Measurements from ENCODE around the gene NEK2.
"Not testable (repeated sequence)": the region's sequence is repeated elsewhere in the genome, so short reads cannot be mapped to it uniquely, and the experiment has no call there.

Gene NEK2

DNA sequence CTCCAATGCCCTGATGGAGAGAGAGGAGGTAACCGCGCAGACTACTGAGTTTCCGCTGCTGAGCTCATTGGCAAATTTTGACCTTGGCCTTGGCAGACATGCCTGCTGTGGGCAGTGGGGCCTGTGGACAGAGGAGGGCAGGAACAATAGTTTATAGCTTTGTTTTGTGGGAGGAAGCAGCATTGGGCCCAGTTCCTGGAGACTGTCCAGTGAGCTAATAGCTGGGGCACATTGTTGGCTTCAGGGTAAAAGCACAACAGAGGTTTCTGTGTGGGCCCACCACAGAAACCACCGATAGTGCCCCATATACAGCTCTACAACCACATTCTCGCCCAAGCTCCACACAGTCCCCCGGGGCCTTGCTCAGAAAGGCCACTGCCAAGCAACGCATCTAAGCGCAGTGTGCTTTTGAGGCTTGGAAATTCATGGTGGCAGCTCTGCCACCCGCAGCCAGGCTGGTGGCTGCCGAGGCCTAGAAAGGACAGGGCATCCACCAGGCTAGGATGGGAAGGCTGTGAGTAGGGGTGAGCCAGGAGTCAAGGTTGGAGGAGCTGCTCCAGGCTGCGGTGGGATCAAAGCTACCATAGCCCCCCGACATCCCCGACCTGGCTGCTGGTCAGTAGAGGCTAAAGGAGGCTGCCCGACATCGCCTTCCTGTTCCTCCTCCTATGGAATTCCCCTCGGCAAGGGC, 43.2 kb downstream of the NEK2 start:
- no peak for DNase-seq

- DNase-seq, result no peak
Observed at GRCh38 chr1:211631168-211631567, 44.3 kb downstream of the NEK2 start.

GRCh38 chr1:211630236-211631081, 45.0 kb downstream of the NEK2 start:
- no peak for DNase-seq

DNA sequence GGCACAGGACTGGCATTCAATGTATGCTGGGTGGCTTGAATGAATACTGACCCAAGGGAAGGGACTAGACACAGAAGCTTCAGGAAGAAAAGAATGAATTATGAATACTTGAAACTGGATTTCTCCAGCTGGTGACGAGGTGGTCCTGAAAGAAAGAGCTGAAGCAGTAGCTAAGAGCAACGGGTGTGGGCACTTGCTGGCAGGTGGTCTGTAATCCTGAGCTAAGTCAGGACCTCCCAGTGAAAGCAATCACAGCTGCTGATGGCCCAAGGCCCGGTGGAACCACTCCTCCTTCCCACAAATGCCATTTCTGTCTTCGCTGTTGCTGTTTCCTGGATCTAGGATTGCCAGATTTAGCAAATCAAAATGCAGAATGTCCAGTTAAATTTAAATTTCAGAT, 47.0 kb downstream of the NEK2 start:
- no peak for DNase-seq

GRCh38 chr1:211627259-211627658, 48.2 kb downstream of the NEK2 start:
- DNase-seq, result no peak

DNA sequence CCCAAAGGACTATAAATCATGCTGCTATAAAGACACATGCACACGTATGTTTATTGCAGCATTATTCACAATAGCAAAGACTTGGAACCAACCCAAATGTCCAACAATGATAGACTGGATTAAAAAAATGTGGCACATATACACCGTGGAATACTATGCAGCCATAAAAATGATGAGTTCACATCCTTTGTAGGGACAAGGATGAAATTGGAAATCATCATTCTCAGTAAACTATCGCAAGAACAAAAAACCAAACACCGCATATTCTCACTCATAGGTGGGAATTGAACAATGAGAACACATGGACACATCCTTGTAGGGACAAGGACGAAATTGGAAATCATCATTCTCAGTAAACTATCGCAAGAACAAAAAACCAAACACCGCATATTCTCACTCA, 49.6 kb downstream of the NEK2 start:
- not testable (repeated sequence) for DNase-seq

- DNase-seq, result no peak
Observed at GRCh38 chr1:211625040-211625439, 50.4 kb downstream of the NEK2 start.

- no peak for DNase-seq
Observed at GRCh38 chr1:211623515-211623914, 51.9 kb downstream of the NEK2 start.

GRCh38 chr1:211621447-211622198, 53.8 kb downstream of the NEK2 start:
- no peak for DNase-seq

DNA sequence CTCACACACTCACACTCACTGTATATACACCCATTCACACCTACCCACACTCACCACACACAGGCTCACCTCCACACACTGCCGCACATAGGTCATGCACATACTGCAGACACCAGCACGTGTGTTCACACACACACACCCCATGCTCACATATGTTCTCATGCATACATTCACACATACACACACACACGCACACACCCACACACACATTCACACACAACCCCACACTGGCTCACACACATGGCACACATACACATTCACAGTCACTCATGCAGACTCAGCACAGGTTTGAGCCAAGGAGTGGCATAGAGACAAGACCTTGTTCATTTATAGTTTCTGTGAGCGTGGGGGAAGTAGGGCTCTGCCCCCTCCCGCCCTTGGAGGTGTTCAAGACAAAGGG, 55.3 kb downstream of the NEK2 start:
- no peak for DNase-seq

DNA sequence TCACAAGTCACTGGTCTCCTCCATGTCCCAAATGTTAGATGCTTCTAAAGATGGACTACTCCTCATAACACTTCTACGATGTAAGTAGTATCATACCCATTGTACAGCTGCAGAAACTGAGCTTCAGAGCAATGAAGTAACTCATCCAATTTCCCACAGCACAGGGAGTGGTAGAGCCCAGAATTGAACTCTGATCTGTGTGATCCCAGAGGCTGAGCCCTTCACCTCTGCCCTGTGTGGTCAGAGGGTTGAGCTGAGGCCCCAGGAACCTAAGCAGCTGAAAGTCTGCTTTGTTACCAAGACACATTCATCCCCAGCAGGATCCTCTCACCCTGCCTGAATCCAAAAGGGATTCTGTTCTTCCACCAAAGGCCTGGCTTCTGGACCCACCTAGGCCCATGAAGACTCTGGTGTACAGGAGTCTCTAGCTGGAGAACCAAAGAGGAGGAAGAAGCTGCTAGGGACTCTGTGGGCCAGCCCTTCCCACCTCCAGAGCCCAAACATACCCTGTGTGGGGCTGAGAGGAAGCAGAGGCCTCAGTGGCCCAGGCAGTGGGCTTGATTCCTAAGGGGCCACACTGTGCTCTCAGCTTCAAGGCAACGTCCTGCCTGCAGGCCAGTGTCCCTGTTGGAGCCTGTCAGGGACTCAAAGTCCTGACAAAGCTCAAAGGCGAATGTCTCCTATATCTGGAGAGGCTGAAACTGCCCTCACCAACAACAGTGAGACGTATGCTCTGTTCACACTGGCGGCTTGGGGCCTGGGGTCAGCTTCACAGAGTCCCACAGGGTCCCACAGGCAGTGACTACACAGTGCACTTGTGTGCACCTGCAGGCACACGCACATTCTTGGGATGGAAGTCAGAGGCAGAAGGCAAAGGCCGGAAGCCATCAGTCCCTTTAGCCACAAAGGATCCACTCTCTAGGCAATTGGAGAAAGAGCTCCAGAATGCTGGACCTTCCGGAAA, 56.1 kb downstream of the NEK2 start:
- DNase-seq, result no peak

DNA sequence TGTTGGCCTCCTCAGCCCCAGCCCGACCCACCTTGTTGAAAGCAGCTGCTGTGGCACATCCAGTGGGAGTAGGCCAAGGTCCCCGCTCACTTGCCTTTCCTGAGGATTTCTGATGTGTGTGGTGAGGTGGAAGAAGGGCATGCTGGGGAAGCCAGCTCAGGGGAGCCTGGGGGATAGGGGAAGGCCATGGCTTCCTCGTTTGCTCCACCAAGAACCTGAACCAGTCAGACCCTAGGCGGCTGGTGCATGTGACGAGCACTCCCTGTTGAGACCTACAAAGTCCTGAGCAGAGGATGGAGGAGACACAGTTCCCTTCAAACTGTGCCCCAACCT, 58.5 kb downstream of the NEK2 start:
- DNase-seq, result no peak

DNA sequence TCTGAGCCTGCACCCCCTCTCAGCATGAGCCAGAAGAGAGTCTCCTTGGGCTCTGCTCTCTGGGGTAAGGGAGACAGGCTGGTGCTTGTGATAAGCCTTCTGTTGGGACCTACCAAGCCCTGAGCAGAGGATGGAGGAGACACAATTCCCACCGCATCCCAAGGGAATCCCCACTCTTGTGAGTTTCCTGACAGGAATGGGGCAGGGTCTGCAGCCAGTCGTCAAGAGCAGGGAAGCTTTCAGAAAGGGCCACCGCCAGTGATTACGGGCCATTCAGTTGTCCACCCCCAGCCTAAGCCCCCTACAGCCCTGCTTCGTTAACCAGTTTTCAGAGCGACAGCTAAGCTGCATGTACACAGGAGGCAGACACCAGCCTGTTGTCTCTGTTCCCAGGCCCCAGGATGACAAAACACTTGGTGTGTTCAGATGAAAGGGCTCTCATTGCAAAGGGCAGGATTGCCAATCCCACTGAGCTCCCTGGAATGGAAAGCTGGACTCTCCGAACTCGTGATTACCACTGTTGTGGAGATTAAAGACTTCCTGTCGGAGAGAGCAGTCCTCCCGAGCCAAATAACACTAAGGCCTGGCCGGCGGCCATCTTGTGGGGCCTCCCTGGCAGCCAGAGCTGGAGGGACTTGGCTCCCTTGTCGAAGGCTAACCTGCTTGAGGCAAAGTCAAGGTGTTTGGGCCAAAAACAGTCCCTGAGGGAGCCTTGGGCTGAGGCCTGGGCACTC, 59.0 kb downstream of the NEK2 start:
- no peak for DNase-seq

GRCh38 chr1:211614615-211615014, 60.8 kb downstream of the NEK2 start:
- no peak for DNase-seq

- DNase-seq, result no peak
Observed at GRCh38 chr1:211613951-211614350, 61.5 kb downstream of the NEK2 start.

DNA sequence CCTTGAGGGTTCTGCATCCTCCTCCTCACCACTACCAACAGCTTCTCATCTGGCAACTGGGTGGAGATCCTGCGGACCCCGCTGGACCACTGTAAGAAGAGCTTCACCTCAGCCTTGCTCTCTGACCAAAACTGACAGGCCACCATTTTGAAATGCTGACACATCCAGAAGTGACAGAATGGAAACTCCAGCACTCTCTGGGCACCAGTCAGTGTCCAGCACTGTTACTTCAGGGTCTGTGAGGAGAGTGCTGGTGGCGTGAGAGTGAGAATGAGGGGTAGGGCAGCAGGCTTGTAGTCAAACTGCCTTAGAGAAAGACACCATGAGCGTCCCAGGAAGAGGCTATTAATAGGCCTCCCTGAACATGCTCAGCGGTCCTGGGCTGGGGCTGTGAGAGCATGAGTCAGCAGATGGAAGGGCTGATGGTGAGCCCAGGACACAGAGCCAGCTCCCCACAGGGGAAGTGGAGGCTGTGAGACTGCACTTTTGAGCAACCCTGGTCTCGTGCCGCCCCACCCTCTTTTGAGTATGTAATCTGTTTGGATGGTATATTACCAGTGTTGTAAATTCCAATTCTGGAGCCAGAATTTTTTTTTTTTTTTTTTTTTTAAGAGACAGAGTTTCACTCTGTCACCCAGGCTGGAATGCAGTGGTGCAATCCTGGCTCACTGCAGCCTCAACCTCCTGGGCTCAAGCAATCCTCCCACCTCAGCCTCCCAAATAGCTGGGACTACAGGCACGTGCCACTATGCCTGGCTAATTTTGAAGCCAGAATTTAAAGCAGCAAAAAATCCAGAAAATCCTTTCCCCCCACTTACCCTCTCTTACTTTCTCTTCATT, 62.1 kb downstream of the NEK2 start:
- no peak for DNase-seq

DNA sequence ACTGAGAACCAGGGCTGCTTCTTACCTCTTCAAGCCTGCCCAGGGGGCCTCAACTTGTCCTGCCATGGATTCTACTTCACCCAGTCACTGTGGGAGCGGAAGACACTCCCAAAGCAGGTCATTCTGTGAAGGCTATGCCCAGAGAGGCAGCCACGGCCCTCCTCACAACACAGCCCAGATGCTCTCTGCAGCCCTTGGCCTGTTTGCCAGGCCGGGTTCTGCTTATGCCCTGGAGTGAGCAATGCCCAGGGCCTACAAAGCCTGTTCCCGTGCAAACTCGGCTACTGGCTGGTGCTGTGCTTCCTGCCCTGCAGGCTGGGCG, 62.7 kb downstream of the NEK2 start:
- no peak for DNase-seq

Data from activated CD4-positive, alpha-beta T cell treated with anti-CD3 and anti-CD28 coated beads for 48 hours (primary cell).